C1 segment of cervical spinal cord (tissue), 14 donors: ENCODE measurements around the gene CFTR.

Experiments
- DNase-seq, 14 donors: peaks; one replicate each; lab custom pipeline; 2025; lab: John Stamatoyannopoulos, UW

Gene CFTR

GRCh38 chr7:117587931-117588330 lies 108.1 kb downstream of the CFTR start:
- DNase-seq: no peak

- DNase-seq: no peak
Measured at GRCh38 chr7:117588352-117588794, 108.5 kb downstream of the CFTR start.

DNA sequence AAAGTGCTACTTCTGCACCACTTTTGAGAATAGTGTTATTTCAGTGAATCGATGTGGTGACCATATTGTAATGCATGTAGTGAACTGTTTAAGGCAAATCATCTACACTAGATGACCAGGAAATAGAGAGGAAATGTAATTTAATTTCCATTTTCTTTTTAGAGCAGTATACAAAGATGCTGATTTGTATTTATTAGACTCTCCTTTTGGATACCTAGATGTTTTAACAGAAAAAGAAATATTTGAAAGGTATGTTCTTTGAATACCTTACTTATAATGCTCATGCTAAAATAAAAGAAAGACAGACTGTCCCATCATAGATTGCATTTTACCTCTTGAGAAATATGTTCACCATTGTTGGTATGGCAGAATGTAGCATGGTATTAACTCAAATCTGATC lies 110.4 kb downstream of the CFTR start:
- no peak for DNase-seq

DNA sequence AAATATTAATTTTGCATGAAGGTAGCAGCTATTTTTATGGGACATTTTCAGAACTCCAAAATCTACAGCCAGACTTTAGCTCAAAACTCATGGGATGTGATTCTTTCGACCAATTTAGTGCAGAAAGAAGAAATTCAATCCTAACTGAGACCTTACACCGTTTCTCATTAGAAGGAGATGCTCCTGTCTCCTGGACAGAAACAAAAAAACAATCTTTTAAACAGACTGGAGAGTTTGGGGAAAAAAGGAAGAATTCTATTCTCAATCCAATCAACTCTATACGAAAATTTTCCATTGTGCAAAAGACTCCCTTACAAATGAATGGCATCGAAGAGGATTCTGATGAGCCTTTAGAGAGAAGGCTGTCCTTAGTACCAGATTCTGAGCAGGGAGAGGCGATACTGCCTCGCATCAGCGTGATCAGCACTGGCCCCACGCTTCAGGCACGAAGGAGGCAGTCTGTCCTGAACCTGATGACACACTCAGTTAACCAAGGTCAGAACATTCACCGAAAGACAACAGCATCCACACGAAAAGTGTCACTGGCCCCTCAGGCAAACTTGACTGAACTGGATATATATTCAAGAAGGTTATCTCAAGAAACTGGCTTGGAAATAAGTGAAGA lies 112.3 kb downstream of the CFTR start:
- DNase-seq: no peak

GRCh38 chr7:117596134-117596533 lies 116.3 kb downstream of the CFTR start:
- DNase-seq: no peak

GRCh38 chr7:117597755-117598154 lies 117.9 kb downstream of the CFTR start:
- DNase-seq: no peak

DNA sequence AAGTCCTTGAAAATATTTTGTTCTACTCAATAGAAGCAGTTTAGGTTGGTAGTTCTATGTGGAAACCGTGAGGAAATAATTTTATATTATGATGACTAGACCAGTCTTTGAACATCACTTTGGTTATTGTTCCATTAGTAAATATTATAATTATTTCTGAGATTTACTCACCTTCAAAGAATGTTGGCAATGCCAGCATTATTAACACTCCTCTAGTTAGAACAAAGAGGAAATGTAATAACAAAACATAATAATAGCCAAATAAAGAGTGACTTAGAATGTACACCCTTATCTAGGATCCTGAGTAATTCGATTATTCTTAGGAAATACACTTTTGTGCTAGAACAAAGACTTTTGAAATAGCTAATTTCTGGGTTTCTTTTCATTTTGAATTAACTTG lies 121.1 kb downstream of the CFTR start:
- DNase-seq: no peak

- DNase-seq: no peak
Measured at GRCh38 chr7:117603627-117604026, 123.8 kb downstream of the CFTR start.

DNA sequence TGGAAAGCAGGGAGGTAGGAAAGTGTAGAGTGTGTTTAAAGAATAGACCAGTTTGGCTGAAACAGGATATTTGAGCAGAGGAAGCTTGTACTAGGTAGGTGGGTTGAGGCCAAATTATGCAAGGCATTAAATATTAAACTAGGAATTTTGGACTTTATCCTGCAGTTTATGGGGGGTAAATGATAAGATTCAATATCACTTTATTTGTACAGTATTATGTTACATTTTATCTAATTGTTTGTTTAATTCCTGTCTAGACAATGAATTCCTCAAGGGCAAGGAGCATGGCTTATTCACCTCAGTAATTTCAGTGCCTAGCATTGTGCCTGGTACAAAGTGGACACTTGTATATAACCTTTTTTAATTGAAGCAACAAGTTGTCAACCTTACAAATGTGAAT lies 125.9 kb downstream of the CFTR start:
- no peak for DNase-seq

- no peak for DNase-seq
Measured at GRCh38 chr7:117606132-117606531, 126.3 kb downstream of the CFTR start.

DNA sequence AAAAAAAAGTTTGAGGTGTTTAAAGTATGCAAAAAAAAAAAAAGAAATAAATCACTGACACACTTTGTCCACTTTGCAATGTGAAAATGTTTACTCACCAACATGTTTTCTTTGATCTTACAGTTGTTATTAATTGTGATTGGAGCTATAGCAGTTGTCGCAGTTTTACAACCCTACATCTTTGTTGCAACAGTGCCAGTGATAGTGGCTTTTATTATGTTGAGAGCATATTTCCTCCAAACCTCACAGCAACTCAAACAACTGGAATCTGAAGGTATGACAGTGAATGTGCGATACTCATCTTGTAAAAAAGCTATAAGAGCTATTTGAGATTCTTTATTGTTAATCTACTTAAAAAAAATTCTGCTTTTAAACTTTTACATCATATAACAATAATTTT lies 130.6 kb downstream of the CFTR start:
- DNase-seq: no peak

- DNase-seq: no peak
Measured at GRCh38 chr7:117612637-117613036, 132.8 kb downstream of the CFTR start.

DNA sequence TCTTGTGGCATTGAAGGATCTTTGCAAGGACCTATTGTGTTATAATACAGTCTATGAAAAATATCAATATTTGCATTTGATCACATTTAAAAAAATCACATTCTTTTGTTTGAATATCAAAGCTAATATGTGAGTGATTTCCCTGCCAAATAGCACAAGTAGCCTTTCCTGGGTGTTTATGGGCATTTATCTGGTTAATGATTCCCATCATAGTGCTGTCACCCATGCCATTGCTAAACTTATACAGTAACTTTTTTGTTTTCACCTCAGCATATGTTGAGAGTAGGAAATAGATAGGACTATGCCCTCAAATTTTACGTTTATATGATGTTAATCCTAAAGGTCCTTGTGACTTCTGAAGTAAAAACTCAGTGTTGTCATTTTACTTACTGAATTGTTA lies 136.9 kb downstream of the CFTR start:
- no peak for DNase-seq

DNA sequence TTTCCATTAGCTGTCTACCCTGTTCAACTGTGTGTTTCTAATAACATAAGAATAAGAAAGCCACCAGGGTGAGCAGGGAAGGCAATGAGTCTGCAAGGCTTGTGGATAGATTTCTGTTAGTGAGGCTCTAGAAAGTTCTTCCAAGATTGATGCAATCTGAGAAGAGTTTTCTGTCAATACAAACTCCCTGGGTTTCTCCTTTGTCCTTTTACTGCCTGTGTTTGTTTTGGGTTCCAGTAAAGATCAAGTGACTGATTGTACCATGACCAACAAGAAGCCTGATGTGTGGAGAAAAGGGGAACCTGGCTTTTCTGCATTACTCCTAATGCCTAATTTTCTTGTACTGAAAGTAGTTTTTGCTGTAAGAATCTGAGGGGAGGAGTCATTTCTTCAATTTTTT lies 139.9 kb downstream of the CFTR start:
- no peak for DNase-seq

- DNase-seq: no peak
Measured at GRCh38 chr7:117621075-117621618, 141.3 kb downstream of the CFTR start.

DNA sequence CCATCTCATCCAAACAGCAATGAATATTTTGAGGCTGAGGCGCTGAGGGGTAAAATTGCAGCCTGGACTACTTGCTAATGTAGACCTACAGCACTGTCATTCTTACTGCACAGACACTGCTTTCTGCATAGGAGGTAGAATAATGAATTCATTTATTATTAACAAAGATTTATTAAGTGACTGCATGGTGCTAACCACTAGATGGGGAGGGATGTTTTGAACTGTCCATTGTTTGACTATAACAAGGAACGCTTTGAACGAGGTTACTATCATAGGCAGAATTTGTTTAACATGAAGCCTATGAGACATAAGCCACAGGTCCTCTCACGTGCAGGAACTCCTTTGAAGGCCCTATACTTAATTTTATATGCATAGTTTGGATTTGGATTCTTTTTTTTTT lies 143.8 kb downstream of the CFTR start:
- no peak for DNase-seq

- no peak for DNase-seq
Measured at GRCh38 chr7:117630501-117630900, 150.7 kb downstream of the CFTR start.

DNA sequence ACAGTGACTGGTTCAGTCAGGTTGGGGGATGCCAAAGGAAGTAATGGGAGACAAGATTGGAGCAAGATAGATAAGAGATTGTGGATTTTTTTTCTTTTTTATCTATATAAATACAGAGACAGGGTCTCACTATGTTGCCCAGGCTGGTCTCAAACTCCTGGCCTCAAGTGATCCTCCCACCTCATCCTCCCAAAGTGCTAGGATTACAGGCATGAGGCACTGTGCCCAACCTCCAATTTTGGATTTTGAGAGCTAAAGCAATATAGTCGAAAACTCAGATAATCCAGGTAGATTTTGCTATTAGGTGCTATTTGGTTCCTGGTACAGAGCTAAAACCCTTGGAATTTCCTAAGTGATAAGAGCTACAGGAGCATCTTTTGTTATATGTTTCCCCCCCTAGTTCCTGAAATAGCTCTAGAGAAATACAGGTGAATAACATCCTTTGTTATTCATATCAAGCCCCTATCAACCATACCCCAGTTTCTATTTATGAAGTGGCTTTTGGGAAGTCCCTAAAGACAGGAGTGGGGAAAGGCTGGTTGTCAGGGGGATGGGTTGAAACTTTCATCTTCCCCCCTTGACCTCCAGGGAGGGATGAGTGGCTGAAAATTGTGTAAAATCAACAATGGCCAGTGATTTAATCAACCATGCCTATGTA lies 151.2 kb downstream of the CFTR start:
- DNase-seq: no peak

GRCh38 chr7:117631652-117632051 lies 151.8 kb downstream of the CFTR start:
- no peak for DNase-seq

DNA sequence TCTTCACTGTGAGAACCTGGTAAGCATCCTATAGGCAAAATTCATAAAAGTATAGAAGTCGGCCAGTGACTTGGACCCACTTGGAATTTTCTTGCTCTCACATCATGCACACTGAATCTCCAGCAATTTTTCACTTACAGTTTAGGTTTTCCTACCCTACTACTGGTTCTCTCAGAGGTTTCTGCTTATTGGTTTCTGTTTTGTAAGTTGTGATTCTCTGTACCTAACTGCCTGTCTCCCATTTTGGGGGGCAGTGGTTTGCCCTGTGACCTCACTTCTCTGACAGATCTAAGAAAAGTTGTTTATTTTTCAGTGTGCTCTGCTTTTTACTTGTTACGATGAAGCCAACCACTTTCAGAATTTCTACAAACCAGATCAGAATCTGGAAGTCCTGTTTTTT lies 158.1 kb downstream of the CFTR start:
- DNase-seq: no peak

DNA sequence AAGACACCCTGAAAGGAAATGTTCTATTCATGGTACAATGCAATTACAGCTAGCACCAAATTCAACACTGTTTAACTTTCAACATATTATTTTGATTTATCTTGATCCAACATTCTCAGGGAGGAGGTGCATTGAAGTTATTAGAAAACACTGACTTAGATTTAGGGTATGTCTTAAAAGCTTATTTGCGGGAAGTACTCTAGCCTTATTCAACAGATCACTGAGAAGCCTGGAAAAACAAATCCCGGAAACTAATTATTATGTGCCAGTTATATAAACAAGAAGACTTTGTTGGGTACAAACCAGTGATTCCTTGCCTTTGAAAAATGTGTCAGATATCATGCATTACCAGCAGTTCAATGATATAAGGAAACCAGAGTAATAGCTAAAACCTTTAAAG lies 160.1 kb downstream of the CFTR start:
- DNase-seq: no peak

DNA sequence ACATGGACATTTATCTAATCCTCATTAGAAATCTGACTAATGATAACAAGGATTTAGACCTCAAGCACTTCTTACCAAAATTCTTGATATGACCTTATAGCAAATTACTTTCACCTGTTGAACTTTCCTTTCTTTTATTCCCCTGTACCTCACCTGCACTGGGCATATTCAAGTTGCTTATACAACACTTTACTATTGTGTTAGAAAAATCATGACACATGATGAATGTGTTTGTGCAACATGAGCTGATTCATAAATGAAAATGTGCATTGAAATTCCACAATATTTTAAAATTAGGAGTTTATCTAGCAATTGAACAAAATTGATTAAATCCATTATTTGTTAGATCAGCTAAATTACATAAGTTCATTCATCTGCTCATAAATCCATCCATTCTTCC lies 160.6 kb downstream of the CFTR start:
- no peak for DNase-seq

- DNase-seq: no peak
Measured at GRCh38 chr7:117645481-117646165, 165.8 kb downstream of the CFTR start.
